ENCODE results near the gene TTC39C.

The TTC39C gene

DNA sequence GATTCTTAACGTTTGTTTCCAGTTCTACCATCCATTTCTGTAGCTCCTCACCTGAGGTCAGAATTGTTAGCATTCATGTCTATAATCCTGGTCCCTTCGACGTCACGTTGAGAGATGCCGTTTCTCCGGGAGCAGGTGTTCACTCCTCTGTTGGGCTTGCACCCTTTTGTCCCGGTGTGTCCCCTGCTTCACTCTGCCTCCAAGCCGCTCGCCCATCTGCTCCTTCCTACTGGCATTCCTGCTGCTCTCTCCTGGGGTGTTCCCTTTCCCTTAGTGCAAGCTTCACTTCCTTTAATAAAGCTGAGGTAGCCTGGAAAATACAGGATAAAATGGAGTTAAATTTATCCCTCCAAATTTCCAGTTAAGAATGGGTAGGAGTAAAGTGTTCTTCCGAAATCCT, 62.4 kb downstream of the TTC39C start:
- DNase-seq: no peak

- DNase-seq: no peak
Observed at GRCh38 chr18:24078391-24078790, 63.8 kb downstream of the TTC39C start.

DNA sequence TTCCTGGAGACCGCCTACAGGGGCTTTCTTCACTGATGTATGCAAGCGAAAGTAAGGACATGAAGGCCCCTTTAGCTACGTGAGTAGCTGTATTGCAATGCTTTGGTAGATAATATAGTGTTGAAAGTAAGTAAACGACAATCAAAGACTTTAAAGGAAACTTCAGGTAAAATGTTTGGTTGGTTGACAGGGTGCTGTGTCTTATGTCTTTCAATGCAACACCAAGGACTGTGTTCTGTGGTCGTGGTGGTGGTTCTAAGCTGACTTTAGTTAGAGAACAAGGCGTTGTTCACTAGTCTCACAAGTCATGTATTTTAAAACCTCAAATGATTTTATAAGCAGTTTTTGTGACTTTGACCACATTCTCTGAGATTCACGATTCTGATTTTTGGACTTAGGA, 66.3 kb downstream of the TTC39C start:
- no peak for DNase-seq

DNA sequence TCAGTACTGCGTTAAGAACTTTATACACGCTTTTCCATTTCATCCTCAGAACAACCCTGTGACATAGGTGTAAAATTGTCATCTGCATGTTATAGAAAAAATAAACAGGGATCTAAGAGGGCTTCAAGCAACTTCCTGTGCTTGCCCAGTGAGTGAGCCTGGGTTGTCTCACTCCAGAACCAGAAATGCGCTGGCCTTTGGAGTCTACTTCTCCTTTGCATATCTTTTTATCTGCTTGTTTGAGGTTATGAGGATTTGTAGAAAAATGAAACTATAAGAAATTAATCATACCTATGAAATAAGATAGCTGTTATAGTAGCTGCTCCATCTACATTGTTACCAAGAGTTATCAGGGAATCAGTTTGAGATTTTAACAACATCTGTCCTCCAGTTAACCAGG, 69.0 kb downstream of the TTC39C start:
- no peak for DNase-seq

DNA sequence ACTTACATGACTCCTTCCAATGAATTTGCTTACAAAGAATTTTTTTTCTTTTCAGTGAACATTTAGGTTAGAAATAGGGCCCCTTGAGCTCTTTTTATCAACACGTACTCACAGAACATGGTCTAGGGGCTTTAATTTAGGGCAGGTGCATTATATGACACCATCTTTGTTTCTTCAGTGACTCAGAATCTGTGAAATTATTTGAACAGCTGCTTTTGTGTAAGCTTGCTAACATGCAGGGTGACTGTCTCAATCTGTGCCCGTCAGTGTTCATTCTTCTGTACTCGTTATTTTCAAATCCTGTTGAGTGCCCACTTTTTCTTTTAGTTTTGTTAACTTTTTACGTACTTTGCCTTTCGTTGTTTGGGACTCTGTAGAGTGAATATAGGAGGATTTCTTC, 71.5 kb downstream of the TTC39C start:
- no peak for DNase-seq

DNA sequence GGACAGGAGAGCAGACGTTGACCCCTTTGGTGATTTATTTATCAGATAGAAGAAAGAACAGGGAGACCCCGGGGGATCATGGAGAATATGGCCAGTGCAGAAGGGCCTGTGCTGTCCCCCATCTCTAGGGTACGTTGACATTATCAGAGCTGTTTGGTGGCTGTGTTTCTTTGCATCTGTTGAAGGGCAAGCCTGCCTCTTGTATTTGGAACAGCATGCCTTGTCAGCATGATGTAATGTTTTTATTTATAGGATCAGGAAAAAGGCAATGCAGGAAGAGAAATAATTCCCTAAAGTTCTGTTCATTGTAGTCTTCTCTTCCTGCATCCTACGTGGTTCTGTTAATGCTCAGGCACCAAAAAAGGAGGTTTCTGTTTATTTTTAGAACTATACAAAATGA, 74.5 kb downstream of the TTC39C start:
- no peak for DNase-seq

GRCh38 chr18:24089515-24090337, 75.2 kb downstream of the TTC39C start:
- no peak for DNase-seq

GRCh38 chr18:24090876-24091275, 76.3 kb downstream of the TTC39C start:
- DNase-seq: no peak

DNA sequence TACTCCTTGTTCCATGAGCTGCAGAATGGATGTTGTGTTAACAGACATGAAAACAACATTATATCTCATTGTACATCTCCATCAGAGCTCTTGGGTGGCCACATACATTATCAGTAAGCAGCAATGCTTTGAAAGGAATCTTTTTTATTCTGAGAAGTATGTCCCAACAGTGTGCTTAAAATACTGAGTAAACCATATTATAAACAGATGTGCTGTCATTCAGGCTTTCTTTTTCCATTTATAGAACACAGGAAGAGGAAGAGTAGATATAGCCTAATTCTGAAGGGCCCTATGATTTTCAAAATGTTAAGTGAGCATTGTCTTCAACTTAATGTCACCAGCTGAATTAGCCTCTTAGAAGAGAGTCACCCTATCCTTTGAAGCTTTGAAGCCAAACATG, 80.0 kb downstream of the TTC39C start:
- no peak for DNase-seq

GRCh38 chr18:24095976-24096375, 81.4 kb downstream of the TTC39C start:
- no peak for DNase-seq

GRCh38 chr18:24103320-24104021, 88.9 kb downstream of the TTC39C start:
- DNase-seq: no peak

DNA sequence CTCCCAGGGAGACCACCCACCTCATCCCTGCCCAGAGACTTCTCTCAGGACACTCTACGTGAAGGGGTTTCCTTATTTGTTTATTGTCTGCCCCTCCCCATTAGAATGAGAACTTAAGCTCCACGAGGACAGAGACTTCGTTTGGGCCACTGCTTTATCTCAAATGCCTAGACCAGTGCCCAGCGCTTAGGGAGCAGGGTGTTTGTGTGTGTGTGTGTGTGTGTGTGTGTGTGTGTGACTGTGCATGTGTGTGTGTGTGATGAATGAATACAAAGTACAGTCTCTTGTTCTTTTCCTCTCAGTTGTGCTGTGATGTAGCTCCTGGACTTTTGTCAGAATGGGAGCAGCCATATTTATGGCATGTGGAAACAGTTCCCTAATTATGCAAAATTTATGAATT, 89.9 kb downstream of the TTC39C start:
- DNase-seq: no peak

DNA sequence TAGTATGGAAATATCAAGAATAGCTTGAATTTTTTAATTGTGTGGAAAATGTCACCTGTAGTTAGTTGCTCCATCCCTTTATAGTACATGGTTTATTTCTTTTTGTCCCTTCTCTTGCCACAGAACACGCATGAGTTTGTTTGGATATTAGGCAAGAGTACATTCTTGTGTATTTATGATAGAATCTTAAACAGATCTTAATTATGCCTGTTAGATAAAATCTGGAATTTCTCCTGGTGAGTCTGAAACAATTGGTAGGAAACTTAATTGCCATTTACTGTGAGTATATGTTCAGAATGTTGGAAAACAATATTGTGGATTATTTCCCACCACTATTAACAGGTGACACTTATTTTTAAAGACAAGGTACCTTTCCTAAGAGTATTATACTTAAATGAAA, 94.1 kb downstream of the TTC39C start:
- DNase-seq: no peak

GRCh38 chr18:24111936-24112335, 97.4 kb downstream of the TTC39C start:
- DNase-seq: no peak

DNA sequence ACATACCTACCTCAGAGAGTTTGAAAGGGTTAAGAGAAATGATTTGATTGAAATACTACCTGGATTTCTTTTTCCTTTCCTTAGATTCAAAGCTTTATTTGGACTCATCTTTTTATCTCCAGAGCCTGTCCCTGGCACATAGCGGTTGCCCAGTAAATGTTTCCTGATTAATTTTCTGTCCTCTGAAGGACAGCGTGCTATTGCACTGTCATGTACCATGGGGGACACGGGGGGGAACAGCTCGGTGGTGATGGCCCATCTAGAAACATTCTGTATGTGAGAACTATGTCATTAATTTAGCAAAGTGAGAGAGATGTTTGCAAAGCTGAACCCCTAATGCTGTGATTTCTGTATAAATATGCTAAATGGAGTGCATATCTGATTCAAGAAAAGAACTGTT, 97.9 kb downstream of the TTC39C start:
- DNase-seq: no peak

GRCh38 chr18:24112874-24113615, 98.5 kb downstream of the TTC39C start:
- no peak for DNase-seq

- no peak for DNase-seq
Observed at GRCh38 chr18:24114924-24115549, 100.5 kb downstream of the TTC39C start.

DNA sequence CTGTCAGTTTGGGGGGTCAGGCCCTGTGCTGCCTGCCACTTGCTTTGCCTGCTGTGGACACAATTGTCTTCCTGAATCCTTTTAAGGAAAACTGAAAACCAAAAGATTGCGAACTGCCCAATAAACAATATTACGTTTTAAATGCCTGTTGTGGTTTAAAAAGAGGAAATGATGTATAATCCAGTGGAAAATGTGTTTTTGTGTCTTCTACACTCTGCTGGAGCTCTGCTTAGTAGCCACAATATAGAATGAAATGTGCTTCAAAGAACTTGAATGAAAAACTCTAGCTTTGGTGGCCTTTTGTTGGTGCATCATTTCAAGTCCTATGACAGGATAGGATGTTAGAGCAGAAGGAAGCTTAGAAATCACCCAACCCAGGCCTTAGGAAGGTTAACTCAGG, 101.1 kb downstream of the TTC39C start:
- DNase-seq: no peak

DNA sequence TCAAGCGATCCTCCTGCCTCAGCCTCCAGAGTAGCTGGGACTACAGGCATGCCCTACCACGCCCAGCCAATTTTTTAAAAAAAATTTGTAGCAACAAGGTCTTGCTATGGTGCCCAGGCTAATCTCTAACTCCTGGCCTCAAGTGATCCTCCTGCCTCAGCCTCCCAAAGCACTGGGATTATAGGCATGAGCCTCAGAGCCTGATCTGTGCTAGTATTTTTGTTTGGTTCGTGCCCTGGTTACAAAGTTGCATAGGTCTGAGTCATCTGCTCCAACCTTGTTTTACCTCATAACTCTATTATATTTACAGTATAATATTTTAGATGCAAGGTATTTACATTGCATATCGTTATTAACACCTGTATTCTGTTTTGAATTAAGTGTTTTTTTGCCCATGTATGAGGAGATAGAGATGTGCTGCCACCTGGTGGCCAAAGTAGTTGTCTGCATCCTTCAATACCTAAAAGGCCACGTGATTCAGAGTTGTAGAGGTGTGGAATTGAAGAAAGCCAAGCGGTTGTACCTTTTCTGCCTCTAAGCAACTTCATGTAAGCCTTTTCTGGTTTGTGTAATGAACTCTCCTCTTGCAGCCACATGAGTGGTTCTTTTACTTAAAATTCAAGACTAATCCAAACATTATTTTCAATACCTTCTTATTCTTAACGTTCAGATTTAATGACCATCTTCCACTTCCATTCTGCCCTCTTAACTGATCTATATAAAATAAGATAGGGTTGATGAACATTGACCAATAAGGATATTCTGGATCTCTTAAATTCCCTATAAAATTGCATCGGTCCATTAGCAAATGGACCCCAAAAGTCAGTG, 104.4 kb downstream of the TTC39C start:
- peak in 36 of 51 donors; percentile 1 to 71 (median 31) for DNase-seq

GRCh38 chr18:24120676-24121075, 106.1 kb downstream of the TTC39C start:
- DNase-seq: no peak

GRCh38 chr18:24121625-24122024, 107.1 kb downstream of the TTC39C start:
- DNase-seq: no peak
